Right forelimb (tissue), 1 donor: ENCODE measurements around the gene CFAP99.
"Not testable (repeated sequence)": the region's sequence is repeated elsewhere in the genome, so short reads cannot be mapped to it uniquely, and the experiment has no call there.

Experiments used
- DNase-seq: peaks from one replicate; pipeline ENCODE4 v3.0.0-alpha.2; 2018

The CFAP99 gene

DNA sequence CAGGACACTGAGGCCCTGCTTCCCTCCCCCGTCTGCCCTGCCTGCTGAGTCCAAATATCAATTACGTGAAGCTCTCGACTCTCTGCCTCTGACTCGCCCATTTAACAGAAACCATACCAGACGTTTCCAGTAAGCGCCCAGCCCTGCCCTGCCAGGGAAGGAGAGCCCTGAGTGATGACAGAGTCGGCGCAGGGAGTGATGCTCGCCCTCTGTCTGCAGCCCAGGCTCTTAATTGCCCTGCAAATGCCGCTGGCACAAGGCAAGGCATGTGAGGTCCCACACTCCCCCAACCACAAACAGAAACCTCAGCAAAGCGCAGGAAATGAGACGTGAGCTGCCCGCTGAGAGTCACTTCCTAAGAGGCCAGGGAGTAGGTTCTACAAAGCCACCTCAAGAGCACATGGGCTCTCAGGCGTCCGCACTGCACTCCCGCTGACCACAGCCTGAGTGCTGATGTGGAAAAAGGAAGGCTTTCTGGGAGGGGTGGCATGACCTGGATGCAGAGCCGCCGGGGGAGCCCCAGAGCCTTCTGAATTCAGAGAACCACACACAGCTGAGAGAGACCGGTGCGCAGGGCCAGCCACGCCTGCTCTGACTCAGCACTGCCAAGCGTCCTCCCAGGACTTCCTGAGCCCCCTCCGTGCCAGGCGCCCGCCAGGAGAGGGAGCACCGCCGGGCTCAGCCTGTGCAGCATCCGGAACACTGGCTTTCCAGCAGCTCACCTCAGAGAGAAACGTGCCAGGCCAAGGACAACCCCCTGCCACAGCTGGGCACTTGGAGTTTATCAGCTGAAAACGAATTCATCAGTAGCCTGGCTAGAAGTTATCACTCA is 5.7 kb upstream of the CFAP99 start:
- DNase-seq: peak; percentile 81

DNA sequence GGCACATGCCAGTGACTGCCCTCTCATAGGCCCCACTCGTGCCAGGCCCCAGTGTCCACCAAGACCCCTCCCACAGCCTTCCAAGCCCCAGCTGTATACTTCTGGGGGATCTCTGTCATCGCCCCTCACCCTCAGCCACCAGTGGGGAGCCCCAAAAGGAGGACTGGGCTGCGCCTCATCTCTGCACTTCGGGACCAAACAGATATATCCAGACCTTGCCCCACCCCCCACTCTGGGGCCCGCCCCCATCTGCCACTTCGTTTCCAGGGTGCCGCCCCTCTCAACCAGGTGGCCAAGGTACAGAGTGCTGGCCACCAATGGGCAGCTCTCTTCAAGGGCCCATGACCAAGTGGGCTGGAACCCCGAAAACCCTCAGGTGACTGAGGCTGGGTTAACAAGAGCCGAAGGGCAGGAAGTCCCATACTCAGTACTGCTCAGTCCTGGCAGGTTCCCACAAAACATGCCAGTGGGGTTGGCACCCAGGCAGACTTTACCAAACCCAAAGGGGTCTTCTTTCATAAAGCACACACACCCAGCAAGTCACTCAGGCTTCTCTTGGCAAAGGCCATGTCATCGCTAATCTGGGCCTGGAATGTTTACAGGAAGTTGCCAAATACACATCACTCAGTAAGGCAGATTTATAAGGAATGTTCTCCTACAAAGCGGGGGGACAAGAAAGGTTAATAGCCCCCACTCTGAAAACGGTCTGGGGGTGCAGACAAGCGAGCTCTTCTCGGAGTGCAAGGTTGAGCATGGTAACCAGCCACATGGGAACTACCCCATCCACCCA is 4.7 kb upstream of the CFAP99 start:
- DNase-seq: no peak

GRCh38 chr4:2415213-2415612 is 3.5 kb upstream of the CFAP99 start:
- DNase-seq: no peak

- DNase-seq: no peak
Measured at GRCh38 chr4:2415881-2416563, 2.7 kb upstream of the CFAP99 start.

DNA sequence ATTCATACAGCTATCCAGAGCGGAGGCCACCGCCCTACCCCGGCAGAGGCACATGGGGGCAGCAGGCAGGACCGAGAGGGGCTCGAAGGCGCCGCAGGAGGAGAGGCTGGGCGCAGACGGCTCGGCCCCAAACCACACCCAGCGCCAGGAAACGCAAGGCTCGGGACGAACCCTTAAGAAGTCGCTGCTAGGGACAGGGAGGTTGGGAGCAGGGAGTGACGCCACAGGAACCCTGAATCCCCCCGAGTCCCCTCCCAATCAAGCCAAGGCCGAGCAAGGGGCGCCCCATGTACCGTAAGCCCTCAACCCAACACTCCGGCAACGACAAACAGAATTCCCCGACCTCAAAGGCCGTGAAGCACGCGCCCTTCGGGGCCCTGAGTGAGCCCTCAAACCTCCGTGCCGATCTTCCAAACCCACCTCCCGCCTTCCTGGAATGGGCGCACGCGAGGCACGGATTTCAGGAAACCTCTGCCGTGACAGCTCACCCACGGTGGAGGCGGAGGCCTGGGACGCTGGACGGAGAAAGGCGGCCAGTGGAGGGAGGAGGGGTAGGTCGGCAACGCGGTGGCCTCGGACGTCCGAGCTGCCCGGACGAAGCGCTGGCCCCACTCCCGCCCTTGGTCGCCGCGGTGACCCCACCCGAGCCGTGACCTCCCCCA is 2.1 kb upstream of the CFAP99 start:
- DNase-seq: no peak

- peak; percentile 40 for DNase-seq
Measured at GRCh38 chr4:2417226-2417764, 1.5 kb upstream of the CFAP99 start.

- DNase-seq: no peak
Measured at GRCh38 chr4:2417765-2418649, 748 bp upstream of the CFAP99 start, which contains the start of gene ZFYVE28. Gene ZFYVE28, minus strand, starts transcription at chr4:2418645. Its CDS starts 322 bp downstream, at chr4:2418323.

GRCh38 chr4:2419814-2420213 is 1.1 kb downstream of the CFAP99 start:
- no peak for DNase-seq

DNA sequence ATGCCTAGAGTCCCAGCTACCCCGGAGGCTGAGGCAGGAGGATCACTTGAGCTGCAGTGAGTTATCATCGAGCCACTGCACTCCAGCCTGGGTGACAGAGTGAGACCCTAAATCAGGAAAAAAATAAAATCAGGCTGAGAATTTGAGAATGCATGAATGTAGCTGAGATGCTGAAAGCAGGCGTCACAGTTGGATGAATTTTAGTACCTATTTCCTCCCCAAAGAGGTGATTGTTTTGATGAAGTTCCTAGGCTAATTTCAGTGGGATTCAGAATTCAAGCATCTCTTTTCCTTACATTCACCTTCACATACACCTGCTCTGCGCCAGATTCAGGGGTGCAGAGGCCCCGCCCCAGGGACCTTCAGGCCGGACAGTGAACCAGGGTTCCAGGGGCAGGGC is 3.2 kb downstream of the CFAP99 start:
- DNase-seq: no peak

DNA sequence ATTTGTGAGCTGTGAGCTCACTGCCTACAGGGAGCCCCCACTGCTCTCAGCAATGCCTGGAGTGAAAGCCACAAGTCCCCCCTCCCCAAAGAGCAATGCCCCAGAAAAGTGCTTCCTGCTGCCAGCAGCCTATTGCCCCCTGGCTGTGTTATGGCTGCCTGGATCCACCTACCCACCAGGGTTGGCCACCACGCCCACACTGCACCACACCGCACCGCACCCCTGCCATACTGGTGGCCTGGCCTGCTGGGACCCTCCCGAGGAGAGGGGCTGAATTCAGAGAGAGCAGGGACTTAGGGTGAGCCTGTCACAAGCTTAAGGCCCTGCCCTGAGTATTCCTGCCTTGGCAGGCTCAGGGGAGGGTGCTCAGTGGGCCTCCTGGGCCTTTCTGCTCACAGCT is 4.3 kb downstream of the CFAP99 start:
- no peak for DNase-seq

GRCh38 chr4:2423695-2424094 is 4.9 kb downstream of the CFAP99 start:
- DNase-seq: no peak

GRCh38 chr4:2424581-2424980 is 5.8 kb downstream of the CFAP99 start:
- no peak for DNase-seq

- DNase-seq: no peak
Measured at GRCh38 chr4:2425386-2426068, 6.8 kb downstream of the CFAP99 start.

DNA sequence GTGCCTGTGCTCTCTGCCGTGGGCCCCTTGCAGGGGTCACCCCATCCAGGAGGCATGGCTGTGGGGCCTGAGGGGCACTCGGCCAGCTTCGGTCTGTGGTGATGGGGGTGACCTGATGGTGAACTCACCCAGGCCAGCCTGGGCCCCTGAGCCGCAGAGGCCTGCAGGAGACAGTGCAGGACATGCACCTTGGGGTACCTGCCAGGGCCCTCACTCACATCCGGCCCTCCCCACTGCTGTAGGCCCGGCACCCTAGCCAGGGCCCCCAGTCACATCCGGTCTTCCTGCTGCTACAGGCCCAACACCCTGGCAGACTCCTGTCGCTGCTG is 7.3 kb downstream of the CFAP99 start:
- no peak for DNase-seq

DNA sequence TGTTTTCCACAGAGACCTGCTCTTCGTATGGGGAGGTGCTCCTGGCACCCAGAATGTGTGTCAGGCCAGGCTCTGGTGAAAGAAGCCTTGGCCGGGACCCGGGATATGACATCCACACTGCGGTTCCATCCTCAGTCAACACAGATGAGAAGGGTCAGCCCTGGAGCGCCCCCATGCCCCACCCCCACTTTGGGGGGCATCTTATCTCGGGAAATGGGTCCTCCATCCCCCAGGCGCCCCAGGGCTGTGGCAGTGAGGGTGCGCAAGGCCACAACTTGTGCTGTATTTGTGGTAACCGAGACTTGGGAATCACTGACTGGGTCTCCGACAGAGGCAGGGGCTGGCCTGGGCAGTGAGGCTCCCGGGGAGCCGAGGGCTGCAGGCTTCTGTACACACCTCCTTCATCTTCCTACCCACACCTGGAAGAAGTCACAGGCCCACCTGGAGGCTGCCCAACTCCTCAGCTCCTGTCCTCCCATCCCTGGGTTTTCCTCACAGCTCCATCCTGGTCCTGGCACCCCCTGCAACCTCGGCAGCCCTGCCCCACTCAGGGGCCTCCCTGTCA is 8.0 kb downstream of the CFAP99 start:
- DNase-seq: no peak

DNA sequence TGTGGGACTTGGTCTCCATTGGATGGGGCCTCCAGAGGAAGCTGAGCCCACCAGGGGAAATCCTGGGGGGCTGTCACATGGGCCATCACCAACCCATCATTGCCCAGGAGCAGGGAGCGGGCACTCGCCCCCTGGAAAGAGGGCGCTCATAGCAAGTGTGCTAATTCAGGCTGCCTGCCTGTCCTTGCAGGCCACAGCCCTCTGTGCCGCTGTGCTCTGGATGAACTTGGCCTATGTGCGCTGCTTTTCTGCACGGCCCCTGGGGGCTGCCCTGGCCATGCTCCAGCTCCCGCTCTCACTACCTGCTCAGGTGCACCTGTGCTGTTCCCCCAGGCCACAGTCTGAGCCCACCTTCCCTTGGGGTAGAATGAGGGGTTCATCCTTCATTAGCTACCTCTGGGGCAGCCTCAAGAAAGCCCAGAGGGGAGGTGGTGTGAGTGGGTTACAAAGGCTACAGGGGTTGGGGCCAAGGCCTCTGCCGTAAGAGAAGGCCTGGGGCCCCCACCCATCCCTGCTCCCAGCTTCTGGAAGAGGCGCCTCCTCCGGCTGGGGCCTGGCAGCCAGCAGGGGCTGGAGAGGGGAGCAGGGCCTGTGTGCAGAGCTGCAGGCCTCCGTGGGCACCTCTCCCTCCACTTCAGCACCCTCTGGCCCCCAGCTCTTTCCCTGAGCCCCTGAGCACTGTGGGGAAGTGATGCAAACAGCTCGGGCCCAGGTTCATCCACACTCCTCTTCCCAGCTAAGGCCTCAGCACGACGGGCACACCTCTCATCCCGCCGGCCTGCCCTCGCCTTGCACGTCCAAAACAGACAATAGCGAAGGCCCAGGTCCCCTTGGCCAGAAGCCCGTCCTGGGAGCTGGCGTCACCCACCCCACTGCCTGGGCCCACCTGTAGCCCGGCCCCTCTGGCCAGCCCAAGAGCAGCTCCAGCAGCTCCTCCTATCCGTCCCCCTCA is 8.9 kb downstream of the CFAP99 start:
- DNase-seq: no peak

DNA sequence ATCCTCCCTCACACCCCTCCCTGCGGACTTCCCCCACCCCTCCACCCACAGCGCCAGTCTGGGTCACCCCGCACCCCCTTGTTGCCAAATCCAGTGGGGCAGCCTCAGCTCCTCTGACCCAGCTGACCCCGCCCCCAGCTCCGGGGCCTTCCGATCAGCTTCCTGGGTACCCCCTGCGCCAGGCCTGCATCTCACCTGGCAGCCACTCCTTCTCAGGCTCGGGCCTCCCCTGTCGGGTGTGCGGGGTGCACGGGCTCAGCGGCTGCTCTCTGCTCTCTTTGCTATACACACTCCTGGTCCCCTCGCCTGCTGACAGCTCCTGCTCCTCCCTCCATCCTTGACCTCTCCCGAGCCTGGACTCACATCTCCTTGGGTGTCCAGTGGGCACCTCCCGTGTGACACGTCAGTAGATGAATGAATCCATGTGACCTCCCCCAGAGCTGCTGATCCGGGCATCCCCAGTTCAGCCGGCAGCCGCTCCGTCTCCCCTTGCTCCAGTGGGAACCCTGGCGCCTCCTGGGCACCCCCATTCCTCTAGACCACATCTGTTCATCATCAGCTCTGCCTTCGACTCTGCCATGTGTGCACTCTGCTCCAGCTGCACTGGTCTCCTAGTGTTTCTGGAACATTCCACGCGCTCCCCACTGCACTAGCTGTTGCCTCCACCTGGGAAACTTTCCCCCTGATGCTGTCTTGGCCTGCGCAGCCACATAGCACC is 9.9 kb downstream of the CFAP99 start:
- no peak for DNase-seq

GRCh38 chr4:2429945-2430757 is 11.4 kb downstream of the CFAP99 start:
- not testable (repeated sequence) for DNase-seq
